ENCODE measurements around the gene YAF2. TPM values are rescaled to one million over a fixed set of nuclear protein-coding genes. Genes with fewer than 3 reads are reported as not detected.

The YAF2 gene
- total RNA-seq, 4 donors from 2014 or later = 56.7 to 92.2 (median 70.5) TPM

DNA sequence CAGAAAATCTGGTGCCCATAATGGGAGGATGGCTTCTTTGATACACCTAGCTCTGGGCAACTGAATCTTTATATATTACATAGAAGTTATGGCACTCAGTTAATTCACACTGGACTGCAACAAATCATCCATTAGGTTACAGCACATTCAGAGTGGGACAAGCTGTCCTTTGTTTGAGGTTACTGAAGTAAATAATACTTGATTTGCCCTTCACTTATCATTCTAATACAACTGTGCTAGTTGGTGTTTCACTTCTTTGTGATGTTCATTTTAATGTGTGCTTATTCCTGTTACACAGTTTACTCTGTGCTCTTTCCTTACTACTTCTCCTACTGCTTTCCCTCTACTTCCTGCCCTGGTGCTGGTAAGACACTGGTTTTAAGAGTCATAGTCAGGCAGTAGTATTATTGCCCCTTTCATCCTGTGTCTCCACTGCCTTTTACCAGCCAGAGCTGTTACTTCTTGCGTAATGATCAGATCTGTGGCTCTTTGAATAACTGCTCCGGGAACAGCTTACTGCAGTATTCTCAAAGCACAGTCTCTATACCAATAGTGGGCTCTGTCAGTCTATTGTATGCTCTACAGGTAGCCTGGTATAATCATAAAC is 57.0 kb downstream of the YAF2 start:
- H3K27ac ChIP-seq = no peak overlapping the region
- TF ChIP-seq, protein P1, sequence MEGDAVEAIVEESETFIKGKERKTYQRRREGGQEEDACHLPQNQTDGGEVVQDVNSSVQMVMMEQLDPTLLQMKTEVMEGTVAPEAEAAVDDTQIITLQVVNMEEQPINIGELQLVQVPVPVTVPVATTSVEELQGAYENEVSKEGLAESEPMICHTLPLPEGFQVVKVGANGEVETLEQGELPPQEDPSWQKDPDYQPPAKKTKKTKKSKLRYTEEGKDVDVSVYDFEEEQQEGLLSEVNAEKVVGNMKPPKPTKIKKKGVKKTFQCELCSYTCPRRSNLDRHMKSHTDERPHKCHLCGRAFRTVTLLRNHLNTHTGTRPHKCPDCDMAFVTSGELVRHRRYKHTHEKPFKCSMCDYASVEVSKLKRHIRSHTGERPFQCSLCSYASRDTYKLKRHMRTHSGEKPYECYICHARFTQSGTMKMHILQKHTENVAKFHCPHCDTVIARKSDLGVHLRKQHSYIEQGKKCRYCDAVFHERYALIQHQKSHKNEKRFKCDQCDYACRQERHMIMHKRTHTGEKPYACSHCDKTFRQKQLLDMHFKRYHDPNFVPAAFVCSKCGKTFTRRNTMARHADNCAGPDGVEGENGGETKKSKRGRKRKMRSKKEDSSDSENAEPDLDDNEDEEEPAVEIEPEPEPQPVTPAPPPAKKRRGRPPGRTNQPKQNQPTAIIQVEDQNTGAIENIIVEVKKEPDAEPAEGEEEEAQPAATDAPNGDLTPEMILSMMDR (IDR thresholded peaks at IDR 0.05) = no peak
- no peak for TF ChIP-seq POLR2A (IDR thresholded peaks at IDR 0.05)

DNA sequence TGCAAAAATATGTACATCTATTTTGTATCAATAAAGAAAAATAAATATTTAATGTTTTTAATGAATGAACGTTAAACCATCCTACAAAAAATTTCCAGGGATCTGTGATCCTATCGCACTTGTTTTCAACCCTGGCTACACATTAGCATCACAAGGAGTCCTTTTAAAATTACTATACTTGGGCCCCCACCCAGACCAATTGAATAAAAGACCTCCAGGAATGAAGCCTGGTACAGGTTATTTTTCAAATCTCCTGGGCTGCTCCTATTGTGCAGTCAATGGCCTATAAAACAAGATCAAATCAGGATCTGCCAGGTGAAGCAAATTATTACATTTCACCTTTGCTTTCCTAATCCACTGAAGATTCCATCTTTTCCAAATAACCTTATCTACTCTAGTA is 59.9 kb downstream of the YAF2 start:
- WGBS, 2 donors = 89 to 90% methylated on average over 2 of the region's 2 CpGs
- Histone ChIP-seq H3K4me3 (replicated peaks in 1 of 3) (no peak overlapping the region), H3K27ac (no peak overlapping the region), H3K27me3 (no peaks in the 10 kb centered on the region), H3K4me1 (peaks cover 5 to 6% of the 10 kb centered on the region in 2 donors), H3K36me3 (no peaks in the 10 kb centered on the region), H3K9me3 (no peaks in the 10 kb centered on the region)
- DNase-seq = no peak
- TF ChIP-seq, protein P1 (IDR thresholded peaks at IDR 0.05) = no peak
- no peak for TF ChIP-seq POLR2A (IDR thresholded peaks at IDR 0.05)
- intact Hi-C loops (cut with DNase I) = no loop called here

More for the DNA sequence above, 57.0 kb downstream of the YAF2 start:
- intact Hi-C loops (cut with DNase I) = no loop called here
- no peak for DNase-seq
- 78 to 79% methylated on average over 2 of the region's 2 CpGs for WGBS, 2 donors
- H3K4me3 ChIP-seq (replicated peaks in 1 of 3) = no peak overlapping the region
- no peaks in the 10 kb centered on the region for H3K36me3 ChIP-seq
- no peaks in the 10 kb centered on the region for H3K27me3 ChIP-seq
- H3K4me1 ChIP-seq = peaks cover 0 to 5% of the 10 kb centered on the region in 2 donors
- H3K9me3 ChIP-seq = no peaks in the 10 kb centered on the region

DNA sequence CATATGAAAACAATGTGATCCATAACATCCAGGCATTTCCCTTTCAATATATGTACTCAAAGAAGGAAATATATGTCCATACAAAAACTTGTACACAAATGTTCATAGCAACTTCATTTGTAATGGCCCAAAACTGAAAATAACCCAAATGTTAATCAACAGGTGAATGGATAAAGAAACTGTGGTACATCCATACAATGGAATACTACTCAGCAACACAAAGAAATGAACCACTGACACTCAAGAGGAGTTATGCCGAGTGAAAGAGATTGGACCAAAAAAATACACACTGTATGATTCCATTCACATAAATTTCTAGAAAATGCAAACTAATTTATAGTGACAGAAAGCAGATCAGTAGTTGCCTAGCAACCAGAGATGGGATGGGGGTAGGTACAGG is 63.1 kb downstream of the YAF2 start:
- intact Hi-C loops (cut with DNase I) = no loop called here
- H3K27ac ChIP-seq = no peak overlapping the region
- no peak for DNase-seq
- no peak overlapping the region for H3K4me3 ChIP-seq (replicated peaks in 1 of 3)
- WGBS, 2 donors = 98% methylated on average over 1 of the region's 1 CpG
- H3K9me3 ChIP-seq = no peaks in the 10 kb centered on the region
- no peak for TF ChIP-seq POLR2A (IDR thresholded peaks at IDR 0.05)
- TF ChIP-seq, protein P1 (IDR thresholded peaks at IDR 0.05) = no peak
- no peaks in the 10 kb centered on the region for H3K27me3 ChIP-seq
- H3K36me3 ChIP-seq = no peaks in the 10 kb centered on the region
- peaks cover 2 to 7% of the 10 kb centered on the region in 2 donors for H3K4me1 ChIP-seq

DNA sequence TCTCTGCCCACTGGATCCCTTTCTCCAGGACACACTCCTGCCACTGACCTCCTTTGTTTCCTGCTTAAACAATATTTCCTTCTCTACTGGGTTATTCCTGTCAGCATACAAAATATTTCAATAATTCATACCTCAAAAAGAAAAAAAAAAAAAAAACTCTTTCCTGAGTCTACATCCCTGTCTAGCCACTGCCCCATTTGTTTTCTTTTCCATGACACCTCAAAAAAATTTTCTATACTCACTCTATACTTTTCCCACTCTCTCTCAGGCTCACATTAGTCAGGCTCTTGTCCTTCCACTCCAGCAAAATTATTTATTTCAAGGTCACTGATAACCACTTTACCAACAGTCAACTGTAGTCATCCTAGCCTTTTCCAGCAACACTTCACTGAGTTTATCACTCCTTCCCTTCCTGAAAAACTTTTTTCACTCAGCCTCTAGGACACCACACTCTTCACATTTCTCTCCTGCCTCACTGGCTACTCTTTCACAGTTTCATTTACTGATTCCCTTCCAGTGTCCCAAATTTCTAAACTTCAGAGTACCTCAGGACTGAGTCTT is 64.0 kb downstream of the YAF2 start:
- Histone ChIP-seq H3K27me3 (no peaks in the 10 kb centered on the region), H3K27ac (no peak overlapping the region), H3K36me3 (no peaks in the 10 kb centered on the region), H3K9me3 (no peaks in the 10 kb centered on the region), H3K4me3 (replicated peaks in 1 of 3) (no peak overlapping the region), H3K4me1 (peaks cover 0 to 7% of the 10 kb centered on the region in 2 donors)
- intact Hi-C loops (cut with DNase I) = no loop called here
- DNase-seq = no peak
- no peak for TF ChIP-seq POLR2A (IDR thresholded peaks at IDR 0.05)
- TF ChIP-seq, protein P1 (IDR thresholded peaks at IDR 0.05) = no peak

DNA sequence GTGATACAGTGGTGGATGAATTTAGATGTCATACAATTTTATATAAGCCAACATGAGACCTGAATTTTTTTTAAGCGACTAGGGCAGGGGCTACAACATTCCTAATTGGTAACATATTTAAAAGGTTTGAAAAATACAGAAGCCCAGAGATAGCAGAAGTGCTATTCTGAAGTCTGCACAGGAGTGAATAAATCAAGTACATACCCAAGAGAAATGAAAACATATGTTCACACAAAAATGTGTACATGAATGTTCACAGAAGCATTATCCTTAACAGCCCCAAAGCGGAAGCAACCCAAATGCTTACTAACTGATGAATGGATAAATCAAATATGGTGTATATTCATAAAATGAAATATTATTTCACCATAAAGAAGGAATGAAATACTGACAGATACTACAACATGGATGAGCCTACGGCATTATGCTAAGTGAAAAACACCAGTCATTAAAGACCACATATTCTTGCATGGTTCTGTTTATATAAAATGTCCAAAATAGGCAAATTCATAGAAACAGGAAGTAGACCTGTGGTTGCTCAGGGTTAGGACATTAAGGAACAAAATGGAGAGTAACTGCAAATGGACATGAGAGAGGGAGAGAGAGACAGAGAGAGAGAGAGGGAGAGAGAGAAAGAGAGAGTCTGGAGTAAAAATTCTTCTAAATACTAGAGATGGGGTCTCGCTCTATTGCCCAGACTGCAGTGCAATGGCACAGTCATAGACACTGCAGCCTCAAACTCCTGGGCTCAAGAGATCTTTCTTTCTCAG is 65.4 kb downstream of the YAF2 start:
- H3K4me1 ChIP-seq = peaks cover 0 to 7% of the 10 kb centered on the region in 2 donors
- WGBS, 2 donors = 92 to 98% methylated on average over 4 of the region's 4 CpGs
- no peaks in the 10 kb centered on the region for H3K36me3 ChIP-seq
- TF ChIP-seq, protein P1 (IDR thresholded peaks at IDR 0.05) = no peak
- TF ChIP-seq POLR2A (IDR thresholded peaks at IDR 0.05) = no peak
- H3K4me3 ChIP-seq (replicated peaks in 1 of 3) = no peak overlapping the region
- H3K27me3 ChIP-seq = no peaks in the 10 kb centered on the region
- intact Hi-C loops (cut with DNase I) = no loop called here
- no peaks in the 10 kb centered on the region for H3K9me3 ChIP-seq
- DNase-seq = no peak
- H3K27ac ChIP-seq = no peak overlapping the region
